Trophoblast cell (in vitro differentiated cells and primary cell): ENCODE measurements around the gene GALK2.

Experiments used
- DNase-seq, 2 donors: peaks; one replicate each; pipeline ENCODE4 v3.0.0-alpha.2; 2016
- H2AFZ ChIP-seq: 2 replicates; pipeline ENCODE4 v1.6.1; 2013; ENCODE audit warnings: low read length, moderate library complexity, mild to moderate bottlenecking; ENCODE audit not compliant: insufficient read depth, poor library complexity
- H2AK5ac ChIP-seq: 2 replicates; pipeline ENCODE4 v1.6.1; 2013; ENCODE audit warnings: mild to moderate bottlenecking, low read length
- H2BK120ac ChIP-seq: 2 replicates; pipeline ENCODE4 v1.6.1; 2013; ENCODE audit warnings: low read length, mild to moderate bottlenecking, moderate library complexity; ENCODE audit not compliant: insufficient read depth, poor library complexity
- H2BK12ac ChIP-seq: 2 replicates; pipeline ENCODE4 v1.6.1; 2013; ENCODE audit warnings: mild to moderate bottlenecking, low read length, moderate library complexity
- H2BK5ac ChIP-seq: 2 replicates; pipeline ENCODE4 v1.6.1; 2013; ENCODE audit warnings: low read length, low read depth, moderate library complexity, mild to moderate bottlenecking; ENCODE audit not compliant: poor library complexity
- H3K14ac ChIP-seq: 2 replicates; pipeline ENCODE4 v1.6.1; 2013; ENCODE audit warnings: mild to moderate bottlenecking, low read length
- H3K18ac ChIP-seq: 2 replicates; pipeline ENCODE4 v1.6.1; 2013; ENCODE audit warnings: mild to moderate bottlenecking, low read length
- H3K23ac ChIP-seq: 2 replicates; pipeline ENCODE4 v1.6.1; 2013; ENCODE audit warnings: low read length
- H3K27ac ChIP-seq: 2 replicates; pipeline ENCODE4 v1.5.1; 2013; ENCODE audit warnings: low read depth, mild to moderate bottlenecking, inconsistent platforms, low read length, moderate library complexity
- H3K27me3 ChIP-seq: 2 replicates; pipeline ENCODE4 v1.6.1; 2013; ENCODE audit warnings: inconsistent platforms, mild to moderate bottlenecking, low read length, moderate library complexity; ENCODE audit not compliant: insufficient read depth
- H3K36me3 ChIP-seq, 2 experiments: 1 replicate in 1 of 2; 2 replicates in 1 of 2; pipeline ENCODE4 v1.6.1; 2013; ENCODE audit warnings: low read length in 2 of 2, mild to moderate bottlenecking in 2 of 2, moderate library complexity in 1 of 2; ENCODE audit not compliant: insufficient read depth in 2 of 2, control insufficient read depth in 1 of 2
- H3K4ac ChIP-seq: 2 replicates; pipeline ENCODE4 v1.6.1; 2013; ENCODE audit warnings: low read depth, mild to moderate bottlenecking, low read length, moderate library complexity
- H3K4me1 ChIP-seq, 2 experiments: 1 replicate in 1 of 2; 2 replicates in 1 of 2; pipeline ENCODE4 v1.6.1; 2013; ENCODE audit warnings: low read length in 2 of 2, mild to moderate bottlenecking in 2 of 2, moderate library complexity in 1 of 2; ENCODE audit not compliant: insufficient read depth in 2 of 2, control insufficient read depth in 1 of 2
- H3K4me2 ChIP-seq: 2 replicates; pipeline ENCODE4 v1.6.1; 2013; ENCODE audit warnings: inconsistent platforms, mild to moderate bottlenecking, low read length, moderate library complexity
- H3K4me3 ChIP-seq: 2 replicates; pipeline ENCODE4 v1.5.1; 2013; ENCODE audit warnings: mild to moderate bottlenecking, low read depth, low read length, inconsistent platforms
- H3K79me1 ChIP-seq: one replicate; pipeline ENCODE4 v1.6.1; 2013; ENCODE audit warnings: low read length
- H3K79me2 ChIP-seq: 2 replicates; pipeline ENCODE4 v1.6.1; 2013; ENCODE audit warnings: low read length, mild to moderate bottlenecking; ENCODE audit not compliant: control insufficient read depth, insufficient read depth, poor library complexity
- H3K9ac ChIP-seq: 2 replicates; pipeline ENCODE4 v1.6.1; 2013; ENCODE audit warnings: mild to moderate bottlenecking, low read length
- H3K9me3 ChIP-seq: 2 replicates; pipeline ENCODE4 v1.6.1; 2013; ENCODE audit warnings: low read depth, mild to moderate bottlenecking, control low read depth, inconsistent platforms, low read length; ENCODE audit not compliant: insufficient read depth
- H4K12ac ChIP-seq: 2 replicates; pipeline ENCODE4 v1.6.1; 2013; ENCODE audit warnings: low read depth, mild to moderate bottlenecking, low read length, moderate library complexity
- H4K8ac ChIP-seq: 2 replicates; pipeline ENCODE4 v1.6.1; 2013; ENCODE audit warnings: low read depth, mild to moderate bottlenecking, low read length, moderate library complexity
- H4K91ac ChIP-seq: one replicate; pipeline ENCODE4 v1.6.1; 2013; ENCODE audit warnings: low read depth, mild to moderate bottlenecking, low read length, moderate library complexity
- WGBS: extraction: QIAGEN DNeasy Blood & Tissue Kit; methylation state at CpG from one replicate; pipeline ENCODE4 v1.1.7; 2013; ENCODE audit warnings: missing lambda C conversion rate; ENCODE audit not compliant: insufficient read length, insufficient coverage; ENCODE audit errors: extremely low coverage; 5-methylcytosine and 5-hydroxymethylcytosine counted together

Gene GALK2

GRCh38 chr15:49300856-49301255, 130.8 kb downstream of the GALK2 start:
- no peak overlapping the region for H3K23ac ChIP-seq
- H2BK12ac ChIP-seq: no peak overlapping the region
- H3K4me3 ChIP-seq: no peak overlapping the region
- no peak overlapping the region for H4K8ac ChIP-seq
- no peak for DNase-seq
- H3K27me3 ChIP-seq: no peaks in the 10 kb centered on the region
- no peak overlapping the region for H2BK5ac ChIP-seq
- no peaks in the 10 kb centered on the region for H3K79me1 ChIP-seq
- H4K91ac ChIP-seq: no peak overlapping the region
- H2AFZ ChIP-seq: no peak overlapping the region
- H3K79me2 ChIP-seq: no peaks in the 10 kb centered on the region
- H2AK5ac ChIP-seq: no peak overlapping the region
- H3K14ac ChIP-seq: no peak overlapping the region
- no peak overlapping the region for H3K4ac ChIP-seq
- no peak overlapping the region for H3K4me2 ChIP-seq
- no peak overlapping the region for H4K12ac ChIP-seq
- H2BK120ac ChIP-seq: no peak overlapping the region
- H3K9me3 ChIP-seq: no peaks in the 10 kb centered on the region
- H3K9ac ChIP-seq: no peak overlapping the region
- no peak overlapping the region for H3K27ac ChIP-seq
- H3K18ac ChIP-seq: no peak overlapping the region
- H3K36me3 ChIP-seq: peaks cover 0 to 2% of the 10 kb centered on the region in 2 experiments
- H3K4me1 ChIP-seq: peaks cover 0 to 1% of the 10 kb centered on the region in 2 experiments
- no CpG with 5 or more reads among the region's 3 CpGs for WGBS

- Histone ChIP-seq H3K9me3 (no peaks in the 10 kb centered on the region), H3K4me2 (no peak overlapping the region), H3K4me3 (no peak overlapping the region), H3K18ac (no peak overlapping the region), H3K4ac (no peak overlapping the region), H3K9ac (no peak overlapping the region), H3K4me1 (peaks cover 0 to 1% of the 10 kb centered on the region in 2 experiments), H4K91ac (no peak overlapping the region), H2BK5ac (no peak overlapping the region), H3K27me3 (no peaks in the 10 kb centered on the region), H4K8ac (no peak overlapping the region), H3K14ac (no peak overlapping the region), H2BK12ac (no peak overlapping the region), H2AK5ac (no peak overlapping the region), H3K79me1 (no peaks in the 10 kb centered on the region), H3K79me2 (no peaks in the 10 kb centered on the region), H3K23ac (no peak overlapping the region), H3K27ac (no peak overlapping the region), H4K12ac (no peak overlapping the region), H2BK120ac (no peak overlapping the region), H2AFZ (no peak overlapping the region), H3K36me3 (peaks cover 0 to 2% of the 10 kb centered on the region in 2 experiments)
- DNase-seq: no peak
Measured at GRCh38 chr15:49301562-49301961, 131.5 kb downstream of the GALK2 start.

GRCh38 chr15:49303003-49303402, 133.0 kb downstream of the GALK2 start:
- Histone ChIP-seq H2BK5ac (no peak overlapping the region), H3K4me3 (no peak overlapping the region), H3K4ac (no peak overlapping the region), H2BK120ac (no peak overlapping the region), H3K23ac (no peak overlapping the region), H4K91ac (no peak overlapping the region), H2AFZ (no peak overlapping the region), H3K9me3 (no peaks in the 10 kb centered on the region), H3K9ac (no peak overlapping the region), H3K79me1 (no peaks in the 10 kb centered on the region), H4K8ac (no peak overlapping the region), H3K27ac (no peak overlapping the region), H3K4me2 (no peak overlapping the region), H3K79me2 (no peaks in the 10 kb centered on the region), H2BK12ac (no peak overlapping the region), H3K36me3 (peaks cover 0 to 2% of the 10 kb centered on the region in 2 experiments), H3K4me1 (peaks cover 0 to 1% of the 10 kb centered on the region in 2 experiments), H3K27me3 (no peaks in the 10 kb centered on the region), H3K18ac (no peak overlapping the region), H2AK5ac (no peak overlapping the region), H3K14ac (no peak overlapping the region), H4K12ac (no peak overlapping the region)
- DNase-seq: no peak
- no CpG with 5 or more reads among the region's 3 CpGs for WGBS

- Histone ChIP-seq H3K14ac (no peak overlapping the region), H3K4me3 (no peak overlapping the region), H3K23ac (no peak overlapping the region)
Measured at GRCh38 chr15:49306551-49306950, 136.5 kb downstream of the GALK2 start.

More at GRCh38 chr15:49306551-49306950, 136.5 kb downstream of the GALK2 start:
- no peak overlapping the region for H3K18ac ChIP-seq
- H2BK120ac ChIP-seq: no peak overlapping the region
- H4K12ac ChIP-seq: no peak overlapping the region
- H4K8ac ChIP-seq: no peak overlapping the region
- no peak overlapping the region for H2BK12ac ChIP-seq
- H3K4me1 ChIP-seq: no peaks in the 10 kb centered on the region
- H2BK5ac ChIP-seq: no peak overlapping the region
- no peak overlapping the region for H3K4me2 ChIP-seq
- H3K27ac ChIP-seq: no peak overlapping the region
- no peaks in the 10 kb centered on the region for H3K27me3 ChIP-seq
- H3K9me3 ChIP-seq: no peaks in the 10 kb centered on the region
- no peak overlapping the region for H3K4ac ChIP-seq
- no peak overlapping the region for H4K91ac ChIP-seq
- H2AFZ ChIP-seq: no peak overlapping the region
- DNase-seq: no peak
- no peaks in the 10 kb centered on the region for H3K79me2 ChIP-seq
- peaks cover 0 to 2% of the 10 kb centered on the region in 2 experiments for H3K36me3 ChIP-seq
- WGBS: no CpG with 5 or more reads among the region's 1 CpG
- no peak overlapping the region for H3K9ac ChIP-seq
- H3K79me1 ChIP-seq: no peaks in the 10 kb centered on the region
- H2AK5ac ChIP-seq: no peak overlapping the region
